GM19239 (cell line): ENCODE data around the gene RIN3.

Experiments used
- DNase-seq: peaks from one replicate; pipeline ENCODE4 v3.0.0; 2011; ENCODE audit warnings: low spot score; ENCODE audit not compliant: insufficient read length
- FAIRE-seq: peaks from 2 replicates; lab custom pipeline; 2011; peaks lifted over from hg19 to GRCh38; lab: Jason Lieb, UNC

Gene RIN3

DNA sequence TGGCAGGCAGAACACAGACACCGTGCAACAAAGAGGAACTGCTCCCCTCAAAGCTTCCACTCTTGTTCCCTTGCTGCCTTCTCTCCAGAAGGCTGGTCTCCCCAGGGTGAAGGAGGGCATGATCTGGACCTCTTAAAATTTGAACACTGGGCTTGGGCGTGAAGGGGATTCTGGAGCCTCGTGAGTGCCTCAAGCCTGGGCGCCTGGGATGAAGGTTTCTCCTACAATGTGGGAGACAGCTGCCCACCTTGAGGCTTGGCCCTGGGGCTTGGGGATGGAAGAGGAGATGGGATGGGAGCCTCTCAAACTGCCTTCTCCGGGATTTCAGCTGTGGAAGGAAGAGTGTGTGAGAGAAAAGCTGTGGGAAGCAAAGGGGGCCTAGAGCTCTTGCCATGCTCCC lies 7.8 kb upstream of the RIN3 start:
- FAIRE-seq: no peak
- no peak for DNase-seq

DNA sequence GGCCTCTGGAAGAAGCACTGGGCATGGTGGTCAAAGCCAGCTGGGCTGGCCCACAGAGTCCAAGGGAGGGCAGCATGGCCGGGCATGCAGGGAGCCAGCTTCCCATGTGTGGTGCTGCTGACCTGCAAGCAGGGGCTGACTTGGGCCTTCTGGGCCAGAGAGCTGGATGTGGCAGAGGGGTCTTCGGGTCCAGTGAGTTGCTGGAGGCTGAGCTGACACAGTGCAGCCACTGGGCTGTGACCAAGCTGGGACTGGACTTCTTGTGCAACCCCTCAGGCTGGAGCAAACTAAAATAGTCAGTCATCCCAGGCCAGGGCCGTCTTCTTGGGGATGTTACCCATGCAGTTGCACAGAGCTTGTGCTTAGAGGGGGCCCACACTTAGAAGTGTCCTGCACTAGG lies 7.3 kb upstream of the RIN3 start:
- no peak for FAIRE-seq
- no peak for DNase-seq

DNA sequence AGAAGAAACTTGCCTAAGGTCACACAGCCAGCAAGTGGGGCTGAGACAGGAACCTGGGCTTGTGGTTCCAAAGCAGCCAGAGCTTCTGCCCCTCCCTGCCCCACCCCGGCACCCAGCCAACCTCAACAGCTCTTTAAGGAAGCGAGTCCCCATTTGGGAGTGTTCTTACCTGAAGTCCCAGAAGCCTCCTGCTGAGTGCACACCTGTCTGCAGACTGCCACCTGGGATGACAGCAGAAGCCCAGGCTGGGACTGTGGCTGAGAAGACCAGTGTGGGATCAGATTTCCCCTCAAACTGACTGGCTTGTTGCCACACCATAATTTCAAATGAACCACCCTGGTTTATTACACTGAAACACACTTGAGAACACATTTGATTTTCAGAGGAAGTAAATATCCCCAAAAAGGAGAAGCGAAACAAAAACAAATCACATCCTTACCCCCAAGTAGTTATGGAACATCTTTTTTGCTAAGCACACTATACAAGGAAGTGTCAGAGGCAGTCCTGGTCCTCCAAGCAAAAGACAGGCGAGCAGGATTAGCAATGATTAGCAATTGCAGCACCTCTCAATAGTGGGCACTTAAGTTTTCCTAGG lies 6.3 kb upstream of the RIN3 start:
- no peak for DNase-seq
- peak; percentile 79 for FAIRE-seq

GRCh38 chr14:92510972-92511371 lies 2.6 kb upstream of the RIN3 start:
- FAIRE-seq (no peak), DNase-seq (no peak)

DNA sequence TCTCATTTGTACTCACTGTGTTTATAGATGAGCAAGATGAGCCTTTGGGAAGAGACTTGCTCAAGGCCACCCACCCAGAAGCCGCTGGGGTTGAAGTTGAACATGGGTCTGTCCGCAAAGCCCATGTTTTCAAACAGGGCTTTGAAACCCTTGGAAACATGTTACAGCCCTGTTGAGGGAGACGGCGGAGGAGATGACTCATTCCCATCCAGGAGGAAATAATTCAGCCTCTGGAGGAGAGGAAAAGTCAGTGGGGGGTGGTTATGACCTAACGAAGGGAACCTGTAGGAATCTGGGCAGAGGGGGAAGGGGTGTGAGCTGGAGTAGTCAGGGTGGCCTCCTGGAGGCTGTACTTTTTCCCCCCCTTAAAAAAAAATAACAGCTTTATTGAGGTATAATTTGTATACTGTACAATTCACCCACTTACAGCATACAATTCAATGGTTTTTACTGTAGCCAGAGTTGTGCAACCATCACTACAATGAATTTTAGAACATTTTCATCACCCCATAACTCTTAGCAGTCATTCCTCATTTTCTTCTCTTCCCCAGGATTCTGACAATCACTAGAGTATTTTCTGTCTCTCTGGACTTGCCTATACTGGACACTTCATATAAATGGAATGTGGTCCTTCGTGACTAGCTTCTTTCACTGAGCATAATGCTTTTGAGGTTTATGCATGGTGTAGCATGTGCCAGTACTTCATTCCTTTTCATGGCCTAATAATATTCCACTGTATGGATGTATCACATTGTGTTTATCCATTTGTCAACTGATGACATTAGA lies 1.9 kb upstream of the RIN3 start:
- FAIRE-seq (no peak), DNase-seq (no peak)

DNA sequence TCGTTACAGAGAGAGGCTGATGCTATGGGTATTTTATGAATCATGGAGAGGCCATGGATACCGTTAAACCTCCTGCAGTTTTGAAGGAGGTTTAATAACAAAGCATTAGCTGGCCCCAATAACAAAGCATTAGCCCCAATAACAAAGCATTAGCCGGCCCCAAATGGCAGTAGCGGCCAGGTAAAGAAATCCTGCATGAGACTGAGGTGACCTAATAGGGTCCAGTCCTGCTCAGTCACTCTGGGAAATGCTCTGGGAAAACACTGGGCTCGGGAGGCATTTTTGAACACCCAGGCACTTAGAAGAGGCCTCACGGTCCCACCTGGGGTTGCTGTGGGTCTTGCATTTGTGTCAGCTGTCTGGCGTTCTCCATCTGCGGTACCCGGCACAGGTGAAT lies 776 bp upstream of the RIN3 start:
- no peak for FAIRE-seq
- no peak for DNase-seq

DNA sequence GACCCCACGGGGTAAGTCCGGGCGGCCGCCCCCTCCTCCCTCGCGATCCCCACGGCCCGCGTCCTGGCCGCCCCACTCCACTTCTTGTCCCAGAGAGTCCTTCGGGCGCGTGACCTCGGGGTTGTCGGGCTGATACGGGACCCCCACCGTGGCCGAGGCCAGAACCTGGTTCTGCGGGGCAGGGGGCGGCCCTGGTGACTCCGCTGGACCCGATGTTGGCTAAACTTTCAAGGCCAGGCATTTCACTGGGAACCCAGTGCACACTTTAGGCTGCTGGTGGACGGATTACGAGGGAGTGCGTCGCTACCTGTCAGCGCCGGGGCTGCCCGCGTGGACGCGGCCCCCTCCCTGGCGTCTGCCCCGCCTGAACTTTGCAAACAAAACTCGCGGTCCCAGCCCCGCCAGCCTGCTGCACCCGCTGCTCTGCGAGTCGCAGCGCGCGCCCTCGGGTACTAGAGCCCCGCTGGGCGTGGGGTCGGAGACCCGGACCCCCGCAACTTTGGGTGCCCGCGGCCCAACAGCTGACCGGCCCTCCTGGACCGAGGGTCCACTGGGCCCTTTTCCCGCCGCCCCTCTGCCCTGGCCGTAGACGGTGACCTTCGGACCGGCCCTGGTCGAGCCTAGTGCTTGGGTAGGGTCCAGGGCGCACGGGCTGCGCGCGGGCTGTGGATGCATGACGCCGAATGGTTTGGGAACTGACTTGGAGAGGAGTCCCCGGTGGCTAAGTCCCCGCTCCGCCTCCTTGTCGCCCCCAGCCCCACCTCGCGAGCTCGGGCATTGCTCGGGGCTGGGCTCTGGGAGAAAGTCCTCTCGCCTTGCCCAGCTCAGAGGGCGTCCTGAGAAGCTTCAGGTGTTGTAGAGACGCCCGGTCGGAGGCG lies 624 bp downstream of the RIN3 start:
- DNase-seq (no peak), FAIRE-seq (no peak)

GRCh38 chr14:92514844-92515514 lies 1.4 kb downstream of the RIN3 start:
- DNase-seq (no peak), FAIRE-seq (no peak)

GRCh38 chr14:92515546-92516343 lies 2.2 kb downstream of the RIN3 start:
- no peak for FAIRE-seq
- DNase-seq: no peak

GRCh38 chr14:92516344-92516965 lies 2.9 kb downstream of the RIN3 start:
- DNase-seq (no peak), FAIRE-seq (peak; percentile 4)

GRCh38 chr14:92516966-92517506 lies 3.5 kb downstream of the RIN3 start:
- DNase-seq: no peak
- peak; percentile 8 for FAIRE-seq

- FAIRE-seq (peak; percentile 48), DNase-seq (no peak)
These were observed 4.2 kb downstream of the RIN3 start for GRCh38 chr14:92517761-92518160.

DNA sequence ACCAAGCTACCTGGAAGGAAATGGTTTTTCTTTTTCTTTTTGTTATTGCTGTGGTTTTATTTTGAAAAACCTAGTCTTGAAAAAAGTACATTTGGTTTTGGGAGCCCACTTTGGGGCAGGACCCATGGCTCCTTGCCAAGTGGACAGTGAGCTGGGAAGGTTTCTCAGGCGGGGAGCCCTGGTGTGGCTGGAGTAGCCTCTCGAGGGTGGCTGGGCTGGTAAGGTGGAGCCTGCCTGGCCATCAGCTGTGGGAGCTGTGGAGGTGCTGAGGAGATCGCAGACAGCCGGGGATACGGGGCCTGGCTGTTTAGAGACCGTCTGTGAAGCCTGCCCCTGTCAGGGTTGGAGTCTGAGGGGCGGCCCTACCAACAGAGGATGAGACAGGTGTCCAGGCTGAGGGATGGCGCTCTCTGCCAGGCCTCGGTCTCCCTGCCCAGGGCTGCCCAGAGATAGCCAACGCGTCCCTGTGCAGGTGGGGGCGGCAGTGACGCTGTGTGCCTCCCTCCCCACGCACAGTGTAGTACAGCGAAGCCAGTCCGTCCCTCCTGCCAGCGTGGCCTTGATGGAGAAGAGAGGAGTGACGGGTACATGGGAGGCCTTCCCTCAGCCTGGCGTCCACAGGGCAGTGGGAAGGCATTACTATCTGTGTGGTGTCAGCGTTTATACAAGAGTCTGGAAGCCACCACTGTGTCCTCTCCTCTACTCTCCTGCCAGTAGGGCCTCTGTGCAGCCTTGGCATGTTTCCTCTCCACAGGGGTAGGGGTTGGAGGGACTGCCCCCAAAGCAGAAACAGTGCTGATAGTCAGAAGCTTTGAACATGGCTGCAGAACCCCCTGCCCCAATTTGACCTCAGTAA lies 5.9 kb downstream of the RIN3 start:
- no peak for FAIRE-seq

DNA sequence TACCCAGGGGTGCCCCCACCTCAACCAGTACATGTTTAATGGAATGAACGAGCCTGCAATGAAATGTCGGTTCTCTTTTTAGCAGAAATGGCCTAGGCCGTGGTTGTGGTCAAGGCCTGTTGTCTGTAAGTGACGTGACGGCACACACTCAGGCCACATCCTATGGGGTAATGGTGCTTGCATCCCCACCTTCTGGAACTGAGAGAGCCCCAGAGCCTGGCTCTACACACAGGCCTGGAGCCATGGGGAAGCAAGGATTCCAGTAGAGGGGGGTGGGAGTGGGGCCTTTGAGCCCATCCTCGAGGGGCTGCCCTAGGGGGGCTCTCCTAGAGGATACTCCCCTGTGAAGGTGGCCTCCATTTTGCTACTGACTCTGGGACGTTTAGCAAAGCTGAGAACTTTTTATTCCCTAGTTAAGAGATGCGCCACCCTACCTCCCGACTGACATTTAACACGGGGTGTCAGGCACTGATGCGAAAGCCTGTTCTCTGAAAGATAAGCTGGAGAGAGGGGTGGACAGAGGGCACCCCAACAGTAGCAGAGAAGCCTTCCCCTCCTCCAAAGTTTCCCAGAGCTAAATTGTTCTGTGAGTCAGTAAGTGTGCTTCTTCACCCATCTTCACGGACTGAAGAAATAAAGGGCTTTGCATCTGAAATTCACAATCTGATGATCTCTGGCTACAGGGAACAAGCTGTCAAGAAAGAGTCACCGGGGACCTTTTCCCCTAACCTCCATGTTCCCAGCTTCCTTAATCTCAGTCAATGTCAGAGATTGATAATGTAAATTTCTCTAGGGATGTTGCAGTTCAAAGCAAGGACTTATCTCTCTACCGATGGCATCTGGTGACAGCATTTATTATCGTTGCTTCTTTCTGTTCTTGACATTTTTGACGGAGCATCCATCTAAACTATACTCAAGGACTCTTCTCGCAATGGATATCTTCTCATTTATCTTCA lies 6.8 kb downstream of the RIN3 start:
- DNase-seq: no peak
- peak; percentile 18 for FAIRE-seq

More for the DNA sequence above, 5.9 kb downstream of the RIN3 start:
- DNase-seq: no peak

- no peak for DNase-seq
- FAIRE-seq: no peak
These were observed 7.5 kb downstream of the RIN3 start for GRCh38 chr14:92521058-92521415.

DNA sequence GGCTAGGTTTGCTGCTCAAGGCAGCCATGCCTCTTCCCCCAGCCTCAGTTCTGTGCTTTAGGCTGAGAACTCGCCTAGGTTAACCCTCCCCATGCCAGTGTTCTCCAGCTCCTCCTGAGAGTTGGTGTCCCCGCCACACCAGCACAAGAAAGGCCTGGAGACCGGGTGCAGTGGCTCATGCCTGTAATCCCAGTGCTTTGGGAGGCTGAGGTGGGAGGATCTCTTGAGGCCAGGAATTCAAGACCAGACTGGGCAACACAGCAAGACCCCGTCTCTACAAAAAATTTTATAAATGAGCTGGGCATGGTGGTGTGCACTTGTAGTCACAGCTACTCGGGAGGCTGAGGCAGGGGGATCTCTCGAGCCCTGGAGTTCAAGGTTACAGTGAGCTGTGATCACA lies 10.2 kb downstream of the RIN3 start:
- DNase-seq (no peak), FAIRE-seq (no peak)

- DNase-seq: no peak
- FAIRE-seq: no peak
These were observed 11.1 kb downstream of the RIN3 start for GRCh38 chr14:92524602-92525185.
